B cell (primary cell): ENCODE results near the gene SLC9A7.

Experiments
- EZH2 ChIP-seq: IDR thresholded peaks from 2 replicates; pipeline ENCODE4 v1.6.1; 2012; ENCODE audit warnings: borderline replicate concordance, low read depth, mild to moderate bottlenecking, moderate library complexity, low read length; ENCODE audit not compliant: insufficient read depth, poor library complexity, severe bottlenecking
- TF ChIP-seq, protein P1 (sequence below): fragments of 200-600 bp; IDR thresholded peaks from one replicate; pipeline ENCODE4 v1.8.0; 2022; ENCODE audit warnings: antibody characterized with exemption, mild to moderate bottlenecking

GRCh38 chrX:46744009-46744408 lies 14.9 kb downstream of the SLC9A7 start:
- TF ChIP-seq, protein P1, sequence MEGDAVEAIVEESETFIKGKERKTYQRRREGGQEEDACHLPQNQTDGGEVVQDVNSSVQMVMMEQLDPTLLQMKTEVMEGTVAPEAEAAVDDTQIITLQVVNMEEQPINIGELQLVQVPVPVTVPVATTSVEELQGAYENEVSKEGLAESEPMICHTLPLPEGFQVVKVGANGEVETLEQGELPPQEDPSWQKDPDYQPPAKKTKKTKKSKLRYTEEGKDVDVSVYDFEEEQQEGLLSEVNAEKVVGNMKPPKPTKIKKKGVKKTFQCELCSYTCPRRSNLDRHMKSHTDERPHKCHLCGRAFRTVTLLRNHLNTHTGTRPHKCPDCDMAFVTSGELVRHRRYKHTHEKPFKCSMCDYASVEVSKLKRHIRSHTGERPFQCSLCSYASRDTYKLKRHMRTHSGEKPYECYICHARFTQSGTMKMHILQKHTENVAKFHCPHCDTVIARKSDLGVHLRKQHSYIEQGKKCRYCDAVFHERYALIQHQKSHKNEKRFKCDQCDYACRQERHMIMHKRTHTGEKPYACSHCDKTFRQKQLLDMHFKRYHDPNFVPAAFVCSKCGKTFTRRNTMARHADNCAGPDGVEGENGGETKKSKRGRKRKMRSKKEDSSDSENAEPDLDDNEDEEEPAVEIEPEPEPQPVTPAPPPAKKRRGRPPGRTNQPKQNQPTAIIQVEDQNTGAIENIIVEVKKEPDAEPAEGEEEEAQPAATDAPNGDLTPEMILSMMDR: no peak
- no peak for TF ChIP-seq EZH2
